CD4-positive, alpha-beta T cell treated with Interferon alpha-2 for 1 hour (primary cell): ENCODE data around the gene SMPX.
A peak's percentile ranks its signal among the peaks of the same experiment; 100 is the strongest.

ENCODE experiments used
- DNase-seq, 2 donors: peaks; one replicate each; pipeline ENCODE4 v3.0.0-alpha.2; 2020 to 2022

The SMPX gene

DNA sequence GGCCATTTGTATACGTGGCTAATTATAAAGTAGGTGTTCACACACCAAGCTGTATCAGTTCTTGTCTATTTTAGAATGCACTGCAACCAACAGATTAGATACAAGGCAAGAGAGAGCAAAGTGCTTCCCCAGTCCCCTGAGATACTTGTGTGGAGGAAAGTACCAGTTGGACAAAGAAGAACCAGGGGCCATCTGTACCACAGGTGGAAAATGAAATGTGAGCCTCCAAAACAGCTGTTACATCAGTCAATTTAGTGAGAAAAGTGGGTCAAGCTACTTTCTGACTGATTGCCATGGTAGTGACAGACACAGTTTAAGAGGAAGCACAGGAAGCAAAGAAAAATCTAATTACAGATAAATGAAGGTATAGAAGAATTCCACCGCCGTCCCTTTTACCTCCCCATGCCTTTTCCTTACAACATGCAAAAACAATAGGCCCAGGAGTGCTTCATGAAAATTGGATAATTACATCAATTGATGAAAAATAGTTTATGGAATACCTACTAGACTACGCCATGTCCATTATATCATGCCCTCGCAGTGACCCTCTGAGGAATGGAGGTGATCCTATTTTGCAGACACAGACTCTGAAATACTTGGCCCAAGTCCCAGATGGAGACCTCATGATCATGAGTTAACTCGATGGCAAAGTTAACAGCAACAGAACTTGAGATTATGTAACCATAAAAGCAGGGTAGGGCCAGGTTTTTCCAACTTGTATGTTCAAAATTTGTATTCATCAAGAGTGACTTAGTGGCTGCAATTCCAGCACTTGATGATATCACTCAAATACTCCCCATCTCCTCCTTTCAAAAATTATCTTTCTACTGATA is 15.8 kb downstream of the SMPX start:
- DNase-seq: no peak

DNA sequence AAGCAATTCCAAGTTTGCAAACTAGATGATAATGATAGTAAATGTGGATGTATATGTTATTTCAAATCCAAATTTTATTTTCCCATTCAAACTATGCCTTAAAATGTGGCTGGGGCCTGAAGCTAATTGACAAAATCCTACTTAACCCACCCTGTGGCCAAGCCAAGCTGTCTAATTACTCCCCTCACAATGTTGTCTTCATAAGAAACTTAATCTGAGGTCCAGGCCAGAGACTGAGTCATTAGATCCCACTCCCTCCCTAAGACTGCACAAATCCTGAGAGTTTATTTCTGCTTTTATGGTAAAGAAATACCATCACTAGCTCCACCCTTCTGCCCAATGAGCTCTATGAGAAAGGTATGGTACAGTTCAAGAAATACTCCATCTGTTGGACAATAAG is 16.6 kb downstream of the SMPX start:
- no peak for DNase-seq

DNA sequence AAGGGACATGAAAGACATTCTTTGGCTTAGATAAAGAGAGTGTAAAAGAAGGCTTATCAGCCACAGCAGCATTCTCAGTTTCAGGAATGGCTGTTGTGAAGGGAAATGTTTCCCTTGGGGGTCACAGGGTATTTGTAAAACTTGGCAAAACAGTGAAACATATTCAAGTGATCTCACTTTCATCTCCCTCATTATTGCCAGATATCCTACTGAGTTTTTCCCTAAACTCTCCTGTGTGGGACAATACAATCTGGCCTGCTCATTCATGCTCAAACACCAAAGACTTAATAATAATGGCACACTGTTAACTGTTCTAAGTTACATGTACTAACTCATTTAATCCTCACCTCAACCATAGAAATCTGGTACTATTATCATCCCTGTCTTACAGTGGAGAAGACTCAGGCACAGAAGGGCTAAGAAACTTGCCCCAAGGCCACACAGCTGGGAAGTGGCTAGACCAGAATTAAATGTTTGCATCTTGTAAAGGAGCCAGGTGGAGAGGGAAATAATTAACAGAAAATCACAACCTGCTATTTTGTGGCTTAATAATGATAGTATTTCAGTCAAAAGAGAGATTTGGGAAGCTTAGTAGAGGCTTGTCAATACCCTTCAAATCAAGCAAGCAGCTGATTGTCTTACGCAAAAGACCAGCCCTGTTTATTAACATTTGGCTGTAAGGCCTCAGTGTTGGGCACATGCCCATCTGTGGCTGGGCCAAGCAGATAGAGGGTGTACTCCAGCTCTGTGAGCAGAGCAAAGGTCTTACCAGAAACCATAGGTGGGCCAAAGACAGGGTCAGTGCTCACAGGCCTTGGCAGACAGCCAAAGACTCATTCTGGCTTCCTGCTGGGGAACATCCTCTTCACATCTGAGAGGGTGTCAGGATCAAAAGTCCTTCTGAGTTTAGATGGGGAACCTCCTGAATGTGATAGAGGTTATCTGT is 17.3 kb downstream of the SMPX start:
- DNase-seq: no peak

DNA sequence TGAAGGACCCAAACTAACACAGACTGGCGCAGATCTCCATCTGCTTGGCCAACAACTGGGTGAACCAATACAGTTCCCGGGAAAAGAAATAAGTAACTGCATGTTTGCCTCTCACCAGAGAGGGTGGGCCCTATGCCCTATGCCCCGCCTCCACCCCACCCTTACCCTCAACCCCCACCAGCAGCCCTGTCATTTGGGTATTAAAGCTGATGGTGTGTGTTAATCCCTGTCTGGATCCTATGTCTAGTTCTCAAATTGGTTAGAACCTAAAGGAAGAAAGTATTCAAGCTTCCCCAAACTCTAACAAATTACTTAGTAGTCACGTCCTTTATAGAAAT is 19.0 kb downstream of the SMPX start:
- DNase-seq: no peak

DNA sequence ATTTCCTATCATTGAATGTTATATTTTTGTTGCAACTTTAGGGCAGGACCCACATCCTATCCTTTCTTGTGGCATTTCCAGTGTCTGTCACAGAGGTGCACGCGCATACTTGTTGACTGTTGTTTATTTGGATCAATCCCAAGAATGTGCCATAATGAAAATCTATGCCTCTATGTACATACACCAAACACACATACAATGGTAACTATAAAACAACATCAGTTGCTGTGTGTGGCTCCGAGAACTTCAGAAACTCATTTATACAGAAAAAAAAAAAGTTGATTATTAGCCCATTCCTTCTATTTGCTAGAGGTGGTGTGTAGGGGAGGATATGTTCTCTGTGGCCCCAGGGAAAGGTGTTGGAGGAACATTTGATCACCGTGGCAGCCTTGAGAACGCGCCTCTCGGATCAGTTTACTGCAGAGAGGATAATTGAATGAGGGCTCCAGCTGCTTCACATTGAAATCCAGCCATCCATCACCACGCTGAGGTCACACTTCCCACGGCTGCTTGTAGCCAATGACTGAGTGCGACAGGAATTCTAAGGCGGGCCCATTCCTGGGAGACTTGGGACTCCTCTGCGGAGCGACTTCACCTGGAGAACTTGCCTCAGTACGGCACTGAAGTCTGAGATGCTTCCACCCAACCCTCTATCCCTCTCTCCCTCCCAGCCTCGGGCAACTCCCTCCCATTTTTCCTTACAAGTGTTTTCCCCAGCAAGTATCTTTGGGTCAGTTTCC is 19.5 kb downstream of the SMPX start:
- no peak for DNase-seq

DNA sequence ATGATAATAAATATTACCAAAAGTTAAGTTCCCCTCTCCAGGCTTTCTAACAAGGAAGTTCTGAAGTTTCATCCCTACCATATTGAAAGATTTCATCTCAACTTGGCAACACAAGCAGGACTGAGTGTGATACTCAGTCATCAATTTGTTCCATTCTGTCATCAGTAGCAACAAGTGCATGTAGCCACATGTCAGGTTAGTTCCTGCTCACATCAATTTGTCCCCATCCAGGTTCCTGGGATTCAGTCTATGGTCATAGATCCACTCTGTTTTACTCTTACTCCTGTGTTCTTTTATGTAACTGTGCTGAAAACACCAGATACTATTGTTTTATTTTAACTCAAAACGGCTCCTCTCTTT is 22.2 kb downstream of the SMPX start:
- DNase-seq: no peak

DNA sequence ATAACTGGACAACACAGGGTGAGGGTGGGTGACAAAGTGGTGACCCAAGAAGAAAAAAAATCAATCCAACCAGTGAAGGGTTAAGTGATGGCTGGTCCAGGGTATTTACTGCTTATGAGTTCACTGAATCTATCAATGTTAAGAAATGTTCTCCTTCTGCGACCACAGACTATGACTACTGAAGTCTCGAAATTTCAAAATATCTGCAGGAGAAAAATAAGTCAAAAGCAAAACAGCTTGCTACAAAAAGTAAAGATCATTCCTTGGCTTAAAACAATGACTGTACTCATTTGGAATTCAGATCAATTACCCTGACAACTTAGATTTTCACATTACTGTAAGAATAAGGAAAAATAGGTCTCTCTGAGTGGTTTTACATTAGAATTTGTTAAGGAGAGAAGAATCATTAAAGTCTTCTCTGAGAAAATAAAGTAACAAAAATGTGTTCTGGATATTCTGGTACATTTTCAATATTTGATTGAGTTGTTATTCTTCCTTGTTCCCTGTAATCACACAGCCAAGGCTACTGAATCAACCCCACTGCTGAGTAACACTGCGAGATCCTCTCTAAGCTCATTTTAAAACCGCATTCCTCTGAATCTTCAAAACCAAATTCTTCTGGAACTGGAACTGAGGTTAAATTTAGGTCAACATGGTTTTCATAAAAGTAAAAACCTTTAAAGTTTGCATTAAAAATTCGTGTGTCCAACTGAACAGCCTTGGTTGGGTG is 22.7 kb downstream of the SMPX start:
- no peak for DNase-seq

DNA sequence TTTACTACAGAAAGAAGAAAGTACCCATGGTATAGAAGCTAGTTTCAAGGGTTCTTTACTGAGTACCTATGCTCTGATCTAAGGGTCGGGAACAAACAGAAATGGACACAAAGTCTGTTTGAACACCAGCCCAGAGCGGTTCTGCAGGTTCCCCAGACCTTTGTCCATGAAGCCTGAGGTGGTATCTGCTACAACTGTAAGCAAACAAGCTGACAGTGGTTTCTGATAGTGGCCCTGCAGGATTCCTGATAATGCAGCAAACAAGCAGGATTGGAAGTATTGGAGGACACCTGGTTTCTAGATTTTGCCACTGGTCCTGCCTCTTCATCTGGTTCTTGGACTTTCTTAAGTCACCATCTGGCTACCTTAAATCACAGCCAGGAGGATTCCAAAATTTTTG is 23.7 kb downstream of the SMPX start:
- DNase-seq: no peak

DNA sequence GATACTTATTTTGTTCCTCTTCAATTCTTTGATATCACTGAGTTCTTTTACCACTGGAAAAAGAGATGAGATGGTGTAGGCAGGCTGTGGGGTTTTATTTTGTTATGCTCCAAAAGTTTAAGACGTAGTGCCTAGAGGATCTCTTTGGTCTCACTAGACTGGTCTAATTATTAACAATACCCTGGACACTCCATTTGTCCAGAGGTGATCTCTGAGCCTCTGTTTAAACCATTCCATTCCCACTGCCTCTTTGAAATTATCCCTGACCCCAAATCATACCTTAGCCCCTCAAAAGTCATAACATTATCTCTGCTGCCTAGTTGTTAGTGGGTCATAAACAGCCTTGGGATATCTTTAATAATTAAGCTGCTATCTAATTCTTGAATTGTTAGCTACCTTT is 24.2 kb downstream of the SMPX start:
- DNase-seq: no peak

DNA sequence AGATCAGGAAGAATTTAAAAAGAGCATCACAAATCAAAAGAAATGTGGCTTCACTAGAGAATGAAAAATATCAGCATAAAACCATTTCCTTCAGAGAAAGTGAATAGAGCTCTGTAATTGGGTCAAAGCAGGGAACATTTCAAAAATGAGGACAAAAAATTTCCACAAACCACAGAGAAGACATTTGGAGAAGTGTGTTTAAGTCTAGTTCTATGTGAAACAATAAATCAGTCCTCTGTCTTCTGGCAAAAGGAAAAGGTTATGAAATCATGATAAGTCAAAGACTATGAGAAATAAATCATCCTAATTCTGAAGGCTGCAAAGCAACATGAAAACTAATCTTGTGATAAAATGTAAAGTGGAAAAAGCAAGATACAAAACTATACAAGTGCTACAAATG is 27.9 kb downstream of the SMPX start:
- no peak for DNase-seq

DNA sequence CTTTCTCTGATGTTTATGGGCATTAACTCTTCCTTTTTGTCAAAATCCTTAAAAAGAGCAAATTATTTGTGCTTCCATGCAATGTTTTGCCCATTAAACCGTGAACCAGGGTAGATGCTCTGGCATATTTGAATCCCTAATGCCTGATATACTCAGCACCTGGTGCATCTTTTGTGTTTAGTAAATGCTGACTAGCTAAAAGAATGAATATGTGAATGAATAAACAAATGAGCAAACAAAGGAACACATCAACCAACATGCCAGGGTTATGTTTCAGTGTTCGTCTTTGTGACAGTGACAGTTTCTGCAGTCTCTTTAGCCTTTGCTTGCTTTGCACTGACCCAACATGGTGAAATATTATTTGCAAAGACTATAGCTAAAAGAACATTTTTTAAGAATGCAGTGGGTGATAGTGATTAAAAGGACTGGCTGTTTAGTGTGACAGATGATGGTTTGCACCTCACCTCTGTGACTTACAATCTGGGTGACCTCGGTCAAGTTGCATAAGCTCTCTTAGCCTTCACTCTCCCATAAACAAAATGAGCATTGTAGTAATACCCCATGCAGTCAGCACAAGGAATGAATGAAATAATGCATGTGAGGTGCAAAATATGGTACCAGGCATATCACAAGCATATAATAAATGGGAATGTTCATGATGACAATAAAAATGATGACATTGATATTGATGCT is 29.5 kb downstream of the SMPX start:
- no peak for DNase-seq

DNA sequence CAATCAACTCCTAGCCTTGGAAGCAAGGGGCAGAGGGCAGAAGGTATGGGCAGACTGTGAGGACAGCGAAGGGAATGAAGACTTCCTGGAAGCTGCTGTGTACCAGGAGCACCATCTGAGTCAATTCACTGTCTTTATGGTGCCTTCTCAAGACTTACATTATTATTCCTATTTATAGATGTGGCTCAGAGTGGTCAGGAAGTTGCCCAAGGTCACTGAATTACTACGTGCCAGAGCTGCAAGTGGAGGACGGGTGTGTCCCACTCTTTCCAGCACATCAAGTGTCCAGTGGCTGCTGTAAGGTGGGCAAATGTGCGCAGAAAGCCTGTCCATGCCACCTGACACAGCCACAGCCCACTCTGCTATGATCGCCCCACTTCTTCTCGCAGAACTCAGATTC is 32.0 kb downstream of the SMPX start:
- DNase-seq: no peak

DNA sequence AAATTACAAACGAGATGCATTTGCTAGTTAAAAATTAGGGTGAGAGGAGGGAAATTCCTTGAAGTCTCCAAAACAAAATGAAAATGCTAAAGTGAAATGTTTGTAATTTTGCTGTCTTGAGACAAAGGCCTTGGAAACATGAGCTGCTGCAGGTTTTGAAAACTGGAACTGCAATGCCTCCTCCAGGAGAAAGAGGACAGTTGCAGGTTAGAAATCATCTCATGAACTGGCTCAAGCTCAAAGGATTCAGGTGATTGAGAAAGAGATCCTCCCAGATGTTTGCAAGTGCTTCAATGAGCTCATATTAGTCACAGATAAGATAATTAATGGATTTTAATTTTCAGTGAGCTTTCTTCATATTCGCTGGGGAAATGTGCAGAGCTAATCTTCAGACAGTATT is 32.4 kb downstream of the SMPX start:
- DNase-seq: peak in 1 of 2 donors; percentile 4

DNA sequence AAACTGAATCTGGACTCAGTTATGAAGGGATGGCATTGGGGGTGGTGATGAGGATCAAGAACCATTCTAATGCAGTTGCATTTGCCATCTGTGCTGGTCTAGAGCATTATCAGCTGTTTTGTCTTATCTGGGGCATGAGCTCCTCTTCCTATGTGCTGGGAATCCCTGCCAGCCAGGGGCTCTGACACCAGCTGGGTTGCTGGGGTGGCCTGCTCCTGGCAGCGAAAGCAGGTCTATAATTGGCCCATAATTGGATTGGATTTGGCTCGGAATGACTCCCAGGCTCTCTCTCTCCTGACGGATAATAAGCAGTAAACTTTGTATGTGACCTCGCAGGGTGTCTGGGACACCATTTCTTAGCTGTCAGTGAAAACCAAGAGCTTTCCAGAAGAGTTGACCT is 34.1 kb downstream of the SMPX start:
- no peak for DNase-seq

DNA sequence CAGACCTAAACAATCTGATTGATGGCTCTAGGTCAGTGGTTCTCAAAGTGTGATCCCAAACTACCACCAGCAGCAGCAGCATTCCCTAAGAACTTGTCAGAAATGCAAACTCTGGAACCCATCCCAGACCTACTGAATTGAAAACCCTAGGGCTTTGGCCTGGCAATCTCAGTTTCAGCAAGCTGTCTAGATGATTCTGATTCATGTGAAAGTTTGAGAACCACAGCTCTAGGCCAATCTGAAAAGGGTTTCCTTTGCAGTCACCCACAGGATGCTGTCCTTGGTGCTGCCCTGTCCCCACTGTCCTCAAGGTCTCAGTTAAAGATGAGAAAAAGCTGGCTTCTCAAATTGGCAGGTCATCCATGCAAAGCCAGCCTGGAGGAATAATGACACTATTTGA is 34.8 kb downstream of the SMPX start:
- no peak for DNase-seq

DNA sequence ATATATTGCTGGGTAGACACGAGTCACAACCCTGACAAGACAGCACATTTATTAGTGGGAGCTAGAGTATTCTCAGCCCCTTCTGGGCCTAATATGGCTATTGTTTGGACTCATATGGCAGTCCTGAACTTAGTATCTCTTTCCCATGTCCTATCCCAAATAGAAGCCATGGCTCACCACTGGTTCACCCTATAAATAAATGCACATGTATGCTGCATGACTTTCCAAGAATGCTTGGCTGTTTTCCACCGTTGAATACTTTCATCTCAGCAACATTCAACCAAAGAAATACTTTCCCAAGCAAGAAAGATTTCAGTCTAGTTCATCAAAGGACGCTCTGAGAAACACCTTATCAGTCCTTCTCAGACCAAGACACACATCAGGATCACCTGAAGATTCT is 36.7 kb downstream of the SMPX start:
- DNase-seq: no peak

DNA sequence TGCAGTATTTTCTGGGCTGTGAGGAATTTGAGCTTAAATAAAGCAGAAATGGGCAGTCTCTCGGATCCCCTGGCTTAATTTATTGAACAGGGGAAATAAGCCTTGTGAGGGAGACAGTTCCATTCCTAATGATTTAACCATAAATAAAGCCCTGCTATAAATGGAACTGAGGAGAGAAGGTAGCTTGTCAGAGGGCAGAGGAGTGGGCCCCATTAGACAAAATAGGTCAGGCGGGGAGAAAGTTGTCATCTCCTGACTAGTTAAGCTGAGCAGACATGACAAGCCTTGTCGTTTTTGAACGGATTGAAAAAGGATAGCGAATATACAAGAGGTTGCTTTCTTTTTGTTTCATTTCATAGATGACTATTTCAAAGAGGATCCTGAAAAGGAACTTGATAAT is 39.3 kb downstream of the SMPX start:
- DNase-seq: no peak

DNA sequence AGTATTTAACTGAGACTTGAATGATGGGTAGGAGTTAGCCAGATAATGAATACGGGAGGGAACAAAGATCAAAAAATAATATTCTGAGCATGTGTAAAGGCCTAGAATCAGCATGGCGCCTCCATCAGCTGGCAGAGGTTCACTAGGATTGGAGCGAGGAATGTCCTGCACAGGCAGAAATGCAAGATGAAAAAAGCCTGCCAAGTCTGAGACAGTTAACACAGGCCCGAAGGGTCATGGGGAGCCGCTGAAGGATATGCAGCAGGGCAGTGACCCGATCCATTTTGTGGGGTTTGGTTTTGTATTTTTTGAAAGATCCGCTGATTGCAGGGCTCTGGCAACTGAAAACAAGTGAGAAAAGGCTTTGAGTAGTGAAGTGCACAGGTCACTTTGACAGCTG is 40.1 kb downstream of the SMPX start:
- no peak for DNase-seq

DNA sequence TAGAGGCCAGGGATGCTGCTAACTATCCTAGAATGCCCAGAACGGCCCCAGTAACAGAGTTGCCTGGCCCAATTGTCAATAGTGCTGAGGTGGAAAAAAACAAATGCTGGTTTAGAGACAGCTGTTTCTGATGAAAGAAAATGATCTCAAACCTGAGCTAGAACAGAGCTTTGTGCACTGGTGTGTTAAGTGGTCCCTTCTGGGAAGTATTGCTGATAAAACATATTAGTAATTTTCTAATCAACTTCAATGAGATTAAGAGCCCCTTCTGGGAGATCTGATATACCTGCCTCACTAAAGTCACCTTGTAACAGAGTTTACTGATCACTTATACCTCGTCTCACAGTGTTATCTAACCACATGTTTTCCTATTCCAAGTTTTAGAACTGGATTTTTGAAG is 42.1 kb downstream of the SMPX start:
- DNase-seq: no peak

DNA sequence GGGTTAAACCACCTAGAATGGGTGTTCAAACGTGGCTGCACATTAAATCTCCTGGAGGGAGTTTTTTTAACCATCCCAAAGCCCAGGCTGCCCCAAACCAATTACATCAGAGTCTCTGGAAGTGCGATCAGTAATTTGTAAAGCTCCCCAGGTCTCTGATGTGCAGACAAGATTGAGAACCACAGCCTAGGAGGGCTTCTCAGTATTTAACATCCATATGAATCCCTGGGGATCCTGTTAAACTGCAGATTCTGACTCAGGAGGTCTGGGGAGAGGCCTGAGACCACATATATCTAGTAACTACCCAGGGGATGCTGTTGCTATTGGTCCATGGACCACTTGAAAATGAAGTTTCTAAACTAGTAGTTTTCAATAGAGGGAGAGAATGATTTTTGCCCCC is 42.6 kb downstream of the SMPX start:
- DNase-seq: no peak

DNA sequence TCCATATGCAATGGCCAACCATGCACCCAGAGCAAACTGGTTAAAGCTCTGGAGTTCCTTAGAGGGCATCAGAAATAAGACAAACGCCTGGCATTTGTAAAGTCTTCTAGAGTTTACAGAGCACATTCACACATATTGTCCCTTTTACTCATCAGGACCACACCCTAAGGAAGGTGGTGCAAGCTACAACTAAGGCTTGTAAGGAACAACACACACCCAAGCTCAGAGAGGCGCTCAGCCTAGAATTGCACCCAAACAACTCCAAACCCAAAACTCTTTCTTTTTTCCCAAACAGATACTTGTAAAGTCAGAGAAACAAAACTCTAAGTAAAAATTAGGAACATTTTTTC is 46.1 kb downstream of the SMPX start:
- no peak for DNase-seq

DNA sequence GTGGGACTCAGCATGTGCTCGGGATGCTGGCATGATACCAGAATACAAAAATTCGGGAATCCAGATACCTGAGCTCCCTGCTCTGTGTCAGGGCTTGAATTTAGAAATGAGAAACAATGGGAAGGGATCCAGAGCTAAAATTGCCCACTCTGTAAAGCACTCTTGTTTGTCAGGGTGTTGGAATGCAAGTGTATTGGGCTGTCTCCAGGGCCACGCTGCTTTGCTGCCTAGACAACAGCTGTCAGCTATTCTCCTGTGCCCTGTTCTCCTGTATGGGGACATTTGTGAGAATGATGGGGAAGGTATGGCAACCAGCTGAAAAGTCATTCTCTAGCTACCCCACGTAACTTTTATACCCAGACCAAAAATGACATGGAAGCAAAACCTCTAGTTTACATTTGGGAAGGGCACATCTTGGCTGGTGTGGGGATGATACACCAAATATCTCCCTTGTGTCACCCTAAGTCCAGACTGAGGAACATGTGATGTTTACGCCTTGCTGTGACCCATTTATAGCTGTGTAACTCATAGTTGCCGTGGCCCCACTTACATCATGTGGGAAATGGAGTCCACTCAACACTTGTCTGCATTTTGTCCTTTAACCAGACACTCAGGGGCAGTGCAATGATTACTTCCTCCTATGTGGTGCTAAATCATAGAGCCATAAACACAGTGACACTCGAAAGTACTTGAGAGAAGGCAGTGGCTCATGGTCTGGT is 46.6 kb downstream of the SMPX start:
- no peak for DNase-seq
